ENCODE data around the gene TBX19. TPM values are rescaled to one million over a fixed set of nuclear protein-coding genes. Genes with fewer than 3 reads are reported as not detected.

TBX19 gene
- total and polyA plus RNA-seq, 2 of the 4 experiments (the other 2 are of a cell fraction): 0.18 to 0.89 TPM

DNA sequence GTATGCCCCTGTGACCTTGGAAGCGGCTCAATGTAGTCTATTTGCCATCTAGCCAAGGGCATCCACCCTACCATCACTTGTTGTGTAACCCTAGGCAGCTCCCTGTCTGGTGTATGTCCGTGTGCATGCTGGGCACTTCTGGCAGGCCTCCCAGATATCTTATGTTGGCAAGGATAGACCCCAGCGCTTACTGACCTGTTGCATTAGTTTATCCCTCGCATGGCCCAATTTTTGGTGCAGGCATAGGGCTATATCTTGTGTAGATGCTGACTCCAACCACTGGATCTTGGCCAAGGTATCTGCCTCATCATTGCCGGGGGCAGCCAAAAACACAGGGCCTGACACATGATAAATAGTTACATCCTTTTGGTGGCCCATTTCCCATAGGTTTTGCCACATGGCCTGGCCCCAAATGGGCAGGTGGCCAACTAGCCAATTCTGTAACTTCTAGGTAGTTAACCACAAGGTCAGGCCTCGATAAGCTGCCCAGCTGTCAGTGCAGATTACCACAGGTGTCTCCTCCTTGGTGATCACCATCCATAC lies 14.0 kb upstream of the TBX19 start:
- Histone ChIP-seq H2BK5ac (ENCODE audit: low read depth, low read length, poor library complexity, severe bottlenecking) (no peak overlapping the region), H3K18ac (ENCODE audit: low read depth, low read length) (no peak overlapping the region), H2AK5ac (ENCODE audit: low read depth, low read length) (no peak overlapping the region), H4K8ac (ENCODE audit: low read depth in 2 of 2, low read length in 2 of 2) (no peak overlapping the region), H3K27me3 (ENCODE audit: control insufficient read depth, insufficient read depth, low read length) (no peaks in the 10 kb centered on the region), H3K9me3 (ENCODE audit: control insufficient read depth, insufficient read depth, low read length) (no peaks in the 10 kb centered on the region), H3K4ac (ENCODE audit: low read depth, low read length) (no peak overlapping the region), H3K79me1 (ENCODE audit: low read depth in 1 of 2, low read length in 2 of 2) (peaks cover 0 to 3% of the 10 kb centered on the region in 2 experiments; a peak in 1 of 4 replicates), H3K4me1 (ENCODE audit: control insufficient read depth, insufficient read depth, low read length) (no peaks in the 10 kb centered on the region; the same call in 1 of the 2 replicates), H2BK15ac (ENCODE audit: low read depth, low read length) (no peak overlapping the region), H2AK9ac (replicated peaks; ENCODE audit: low read depth, low read length, poor library complexity) (no peak overlapping the region), H3K23ac (ENCODE audit: low read depth, low read length) (no peak overlapping the region), H3K56ac (ENCODE audit: extremely low read depth, insufficient read depth, low read length) (no peak overlapping the region), H3K27ac (ENCODE audit: insufficient read depth, low read length) (no peak overlapping the region), H2BK120ac (ENCODE audit: low read depth, low read length) (no peak overlapping the region), H4K5ac (ENCODE audit: low read depth, low read length) (no peak overlapping the region), H3K9me1 (ENCODE audit: insufficient read depth, low read length) (peaks cover 3% of the 10 kb centered on the region; the same call in 1 of the 2 replicates), H3K4me2 (ENCODE audit: low read depth, low read length) (no peak overlapping the region), H3K14ac (replicated peaks; ENCODE audit: low read depth, low read length) (no peak overlapping the region), H4K20me1 (ENCODE audit: insufficient read depth, low read length) (no peaks in the 10 kb centered on the region), H3K9ac (ENCODE audit: low read depth, low read length) (no peak overlapping the region), H4K91ac (ENCODE audit: insufficient read depth, low read depth, low read length) (no peak overlapping the region), H2BK20ac (ENCODE audit: low read depth, low read length) (no peak overlapping the region), H2AFZ (replicated peaks; ENCODE audit: low read length, poor library complexity) (no peak overlapping the region), H3K4me3 (ENCODE audit: insufficient read depth, low read depth, low read length) (no peak overlapping the region), H3K36me3 (ENCODE audit: control insufficient read depth, insufficient read depth, low read length) (no peaks in the 10 kb centered on the region)
- ATAC-seq (ENCODE audit: low read depth) (no peak), DNase-seq (no peak)
- in situ Hi-C loops (cut with MboI; ENCODE audit: low sequenced_read_pairs): no loop called here
- ChIA-PET POLR2A (ENCODE audit: unreplicated experiment) (no interaction called here), CTCF (no interaction called here)
- 71% methylated on average over 2 of the region's 6 CpGs; no CpG with 5 or more reads in 1 of the 2 experiments for WGBS, 2 experiments (ENCODE audit: extremely low coverage in 2 of 2, insufficient read length in 1 of 2)
- intact Hi-C loops (cut with micrococcal nuclease): no loop called here
- TF ChIP-seq CHD1 (IDR thresholded peaks at IDR 0.05; ENCODE audit: low read depth, low read length) (no peak), RAD21 (IDR thresholded peaks at IDR 0.05; ENCODE audit: low read length) (no peak), NFE2L2 (IDR thresholded peaks at IDR 0.05; ENCODE audit: low read depth, low read length) (no peak), CEBPB (IDR thresholded peaks at IDR 0.05; ENCODE audit: low read depth, low read length) (no peak), MAZ (IDR thresholded peaks at IDR 0.05; ENCODE audit: borderline replicate concordance, low read depth, low read length) (no peak), RFX5 (IDR thresholded peaks at IDR 0.05; ENCODE audit: low read depth, low read length) (no peak), RCOR1 (IDR thresholded peaks at IDR 0.05; ENCODE audit: insufficient replicate concordance, low read length) (no peak), SMC3 (IDR thresholded peaks at IDR 0.05; ENCODE audit: low read depth, low read length) (no peak), FOS (IDR thresholded peaks at IDR 0.05; ENCODE audit: low read depth, low read length) (no peak), USF2 (IDR thresholded peaks at IDR 0.05; ENCODE audit: low read depth, low read length) (no peak), BHLHE40 (IDR thresholded peaks at IDR 0.05; ENCODE audit: low read depth, low read length) (no peak), MXI1 (IDR thresholded peaks at IDR 0.05; ENCODE audit: borderline replicate concordance, low read depth, low read length) (no peak), POLR2A (IDR thresholded peaks at IDR 0.05; ENCODE audit: low read depth, low read length) (no peak), MAFK (IDR thresholded peaks at IDR 0.05; ENCODE audit: low read depth, low read length) (no peak)
- TF ChIP-seq, protein P1, sequence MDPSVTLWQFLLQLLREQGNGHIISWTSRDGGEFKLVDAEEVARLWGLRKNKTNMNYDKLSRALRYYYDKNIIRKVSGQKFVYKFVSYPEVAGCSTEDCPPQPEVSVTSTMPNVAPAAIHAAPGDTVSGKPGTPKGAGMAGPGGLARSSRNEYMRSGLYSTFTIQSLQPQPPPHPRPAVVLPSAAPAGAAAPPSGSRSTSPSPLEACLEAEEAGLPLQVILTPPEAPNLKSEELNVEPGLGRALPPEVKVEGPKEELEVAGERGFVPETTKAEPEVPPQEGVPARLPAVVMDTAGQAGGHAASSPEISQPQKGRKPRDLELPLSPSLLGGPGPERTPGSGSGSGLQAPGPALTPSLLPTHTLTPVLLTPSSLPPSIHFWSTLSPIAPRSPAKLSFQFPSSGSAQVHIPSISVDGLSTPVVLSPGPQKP (IDR thresholded peaks at IDR 0.05; ENCODE audit: borderline replicate concordance, low read depth, low read length): no peak
- TF ChIP-seq, protein P2, sequence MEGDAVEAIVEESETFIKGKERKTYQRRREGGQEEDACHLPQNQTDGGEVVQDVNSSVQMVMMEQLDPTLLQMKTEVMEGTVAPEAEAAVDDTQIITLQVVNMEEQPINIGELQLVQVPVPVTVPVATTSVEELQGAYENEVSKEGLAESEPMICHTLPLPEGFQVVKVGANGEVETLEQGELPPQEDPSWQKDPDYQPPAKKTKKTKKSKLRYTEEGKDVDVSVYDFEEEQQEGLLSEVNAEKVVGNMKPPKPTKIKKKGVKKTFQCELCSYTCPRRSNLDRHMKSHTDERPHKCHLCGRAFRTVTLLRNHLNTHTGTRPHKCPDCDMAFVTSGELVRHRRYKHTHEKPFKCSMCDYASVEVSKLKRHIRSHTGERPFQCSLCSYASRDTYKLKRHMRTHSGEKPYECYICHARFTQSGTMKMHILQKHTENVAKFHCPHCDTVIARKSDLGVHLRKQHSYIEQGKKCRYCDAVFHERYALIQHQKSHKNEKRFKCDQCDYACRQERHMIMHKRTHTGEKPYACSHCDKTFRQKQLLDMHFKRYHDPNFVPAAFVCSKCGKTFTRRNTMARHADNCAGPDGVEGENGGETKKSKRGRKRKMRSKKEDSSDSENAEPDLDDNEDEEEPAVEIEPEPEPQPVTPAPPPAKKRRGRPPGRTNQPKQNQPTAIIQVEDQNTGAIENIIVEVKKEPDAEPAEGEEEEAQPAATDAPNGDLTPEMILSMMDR (conservative IDR thresholded peaks at IDR 0.05; ENCODE audit: low read depth, low read length): no peak
- BruUV-seq (replicated peaks): no TSS peak
- dilution Hi-C loops (cut with HindIII; ENCODE audit: low sequenced_read_pairs, unreplicated experiment): no loop called here
